GM12878 (cell line): ENCODE measurements around the gene LIMK1. TPM values are rescaled to one million over a fixed set of nuclear protein-coding genes. Genes with fewer than 3 reads are reported as not detected.

Experiments
- ATAC-seq: fragments of 200-7000 bp; cut with Tn5 transposase; 3 replicates; pipeline ENCODE4 v1.9.1; 2020; ENCODE audit warnings: mild to moderate bottlenecking, moderate library complexity
- BruUV-seq: library from RNA; stranded (reverse); fragments of 400-500 nt; replicated peaks from 2 replicates; lab custom pipeline; 2021; lab: Mats Ljungman, UMichigan
- CTCF ChIA-PET: fragments of 300-600 bp; sonication (Branson Sonifier 250); formaldehyde crosslinking; extraction: SDS; loops from one replicate; lab custom pipeline; 2021; ENCODE audit warnings: inconsistent platforms; lab: Yijun Ruan, JAX
- POLR2A ChIA-PET: fragments of 350-600 bp; formaldehyde crosslinking; extraction: SDS; loops from one replicate; lab custom pipeline; 2021; ENCODE audit warnings: inconsistent platforms; lab: Charles Lee
- RAD21 ChIA-PET: fragments of 300-600 bp; sonication (Branson Sonifier 250); formaldehyde crosslinking; loops from one replicate; lab custom pipeline; 2023; ENCODE audit warnings: antibody characterized with exemption; ENCODE audit not compliant: unreplicated experiment; lab: Charles Lee
- SMC1A ChIA-PET: fragments of 300-600 bp; sonication (Branson Sonifier 250); formaldehyde crosslinking; loops from one replicate; lab custom pipeline; 2023; ENCODE audit not compliant: unreplicated experiment, uncharacterized antibody; lab: Charles Lee
- DNase-seq: peaks from one replicate; pipeline ENCODE4 v3.0.0-alpha.2; 2011; ENCODE audit warnings: low read depth, low spot score
- FAIRE-seq: peaks from 3 replicates; lab custom pipeline; 2011; peaks lifted over from hg19 to GRCh38; lab: Jason Lieb, UNC
- H2AFZ ChIP-seq: 2 replicates; pipeline ENCODE4 v1.6.0; 2011; ENCODE audit warnings: low read depth, low read length, control low read depth; ENCODE audit not compliant: control insufficient read depth
- H3K27ac ChIP-seq: 2 replicates; pipeline ENCODE4 v1.5.1; 2011; ENCODE audit warnings: control low read depth; ENCODE audit not compliant: control insufficient read depth, insufficient read depth
- H3K27me3 ChIP-seq, 2 experiments: replicated peaks in 1 of 2; 2 replicates each; pipeline versions ENCODE4 v1.6.0 to v1.6.1; 2011; ENCODE audit warnings: low read length in 1 of 2; ENCODE audit not compliant: control insufficient read depth in 2 of 2, insufficient read depth in 2 of 2
- H3K36me3 ChIP-seq, 2 experiments: 2 replicates each; pipeline ENCODE4 v1.5.1; 2011; ENCODE audit warnings: low read length in 1 of 2; ENCODE audit not compliant: control insufficient read depth in 2 of 2, insufficient read depth in 2 of 2
- H3K4me1 ChIP-seq: 2 replicates; pipeline ENCODE4 v1.6.1; 2011; ENCODE audit warnings: mild to moderate bottlenecking, low read length, moderate library complexity, mixed read lengths; ENCODE audit not compliant: control insufficient read depth, insufficient read depth
- H3K4me2 ChIP-seq: 2 replicates; pipeline ENCODE4 v1.6.0; 2011; ENCODE audit warnings: control low read depth; ENCODE audit not compliant: control insufficient read depth, insufficient read depth
- H3K4me3 ChIP-seq: fragments of 200-600 bp; sonication (generic); 2 replicates; pipeline ENCODE4 v1.5.1; 2016
- H3K79me2 ChIP-seq: 2 replicates; pipeline ENCODE4 v1.6.0; 2011; ENCODE audit warnings: low read length; ENCODE audit not compliant: control insufficient read depth, insufficient read depth
- H3K9ac ChIP-seq: 2 replicates; pipeline ENCODE4 v1.8.0; 2011; ENCODE audit warnings: low read length, control low read depth, mixed read lengths; ENCODE audit not compliant: control insufficient read depth, insufficient read depth
- H3K9me3 ChIP-seq: replicated peaks from 3 replicates; pipeline ENCODE4 v1.5.1; 2011; ENCODE audit warnings: mild to moderate bottlenecking, low read length; ENCODE audit not compliant: control insufficient read depth, insufficient read depth
- H4K20me1 ChIP-seq: 2 replicates; pipeline ENCODE4 v1.6.0; 2011; ENCODE audit not compliant: control insufficient read depth, insufficient read depth
- BACH1 ChIP-seq: fragments of 450-650 bp; IDR thresholded peaks from 2 replicates; pipeline ENCODE4 v1.6.1; 2017; ENCODE audit warnings: mild to moderate bottlenecking, borderline replicate concordance
- CEBPZ ChIP-seq: fragments of 150-350 bp; IDR thresholded peaks from 2 replicates; pipeline ENCODE4 v1.6.1; 2016; ENCODE audit warnings: low read depth, low read length
- HDGF ChIP-seq: fragments of 450-650 bp; IDR thresholded peaks from 2 replicates; pipeline ENCODE4 v1.6.1; 2016; ENCODE audit warnings: antibody characterized with exemption
- JUND ChIP-seq: IDR thresholded peaks from 2 replicates; pipeline ENCODE4 v1.6.1; 2012; ENCODE audit warnings: low read depth, mild to moderate bottlenecking, low read length, improper control_type of control experiment, moderate library complexity
- PAX5 ChIP-seq: IDR thresholded peaks from 2 replicates; pipeline ENCODE4 v1.6.1; 2011; ENCODE audit warnings: low read depth, low read length, borderline replicate concordance
- PBX3 ChIP-seq: IDR thresholded peaks from 2 replicates; pipeline ENCODE4 v1.6.1; 2011; ENCODE audit warnings: mild to moderate bottlenecking, low read depth, low read length, moderate library complexity; ENCODE audit not compliant: insufficient replicate concordance
- SREBF2 ChIP-seq: IDR thresholded peaks from 2 replicates; pipeline ENCODE4 v1.6.1; 2012; ENCODE audit warnings: mild to moderate bottlenecking, low read length
- ZBTB33 ChIP-seq: fragments of 450-650 bp; IDR thresholded peaks from 2 replicates; pipeline ENCODE4 v1.6.1; 2017; ENCODE audit warnings: mild to moderate bottlenecking
- ZNF274 ChIP-seq: IDR thresholded peaks from one replicate; pipeline ENCODE4 v1.8.0; 2011; ENCODE audit not compliant: insufficient read length, insufficient read depth
- WGBS: methylation state at CpG from one replicate; pipeline ENCODE4 v1.1.6; 2016; ENCODE audit warnings: low lambda C conversion rate; ENCODE audit not compliant: insufficient replicate concordance, insufficient coverage; ENCODE audit errors: missing lambda C conversion rate; 5-methylcytosine and 5-hydroxymethylcytosine counted together
- in situ Hi-C: fragments of 300-500 bp; cut with MboI; formaldehyde crosslinking; loops from 9 replicates; pipeline ENCODE4 v1.14.3; 2018; ENCODE audit warnings: mixed read lengths
- intact Hi-C: fragments of 100-400 bp; cut with micrococcal nuclease; formaldehyde crosslinking; loops from one replicate; pipeline ENCODE4 v1.14.2; 2022; ENCODE audit not compliant: unreplicated experiment
- polyA plus RNA-seq, 11 experiments: library from polyadenylated mRNA; depleted of rRNA in 4 of 11; unstranded in 6 of 11; stranded (reverse) in 5 of 11; fragments of >200 nt; fragmentation: Nextera tagmentation in 4 of 11; fragmentation: Illumina TruSeq in 1 of 11; extraction: Ambion mirVana in 4 of 11; extraction: Trizol in 1 of 11; gene quantifications; 1 replicate in 1 of 11; 2 replicates in 10 of 11; pipeline versions ENCODE4 v1.2.1 to v1.2.3, GENCODE V29; 2011 to 2016; ENCODE audit warnings: inconsistent platforms in 2 of 11, missing spikeins in 2 of 11, low read depth in 1 of 11
- total RNA-seq, 4 experiments: library from RNA; depleted of rRNA in 3 of 4; stranded (reverse); fragments of >200 nt in 3 of 4; fragmentation: Illumina TruSeq in 1 of 4; extraction: Trizol in 1 of 4; gene quantifications; 2 replicates each; pipeline versions ENCODE4 v1.2.1 to v1.2.3, GENCODE V29; 2013 to 2021
- TF ChIP-seq, protein P1 (sequence below): fragments of 450-650 bp; IDR thresholded peaks from 2 replicates; pipeline ENCODE4 v1.6.1; 2016; ENCODE audit warnings: mild to moderate bottlenecking

Gene LIMK1
- total and polyA plus RNA-seq, 10 of the 15 experiments (the other 5 are each of a cell fraction or from before 2014, with no cell fraction given): 0.71 to 59.4 (median 28.8) TPM

- H3K9ac ChIP-seq: no peak overlapping the region
- WGBS: 21% methylated on average over 16 of the region's 16 CpGs
- H3K9me3 ChIP-seq: no peaks in the 10 kb centered on the region
- ChIA-PET POLR2A (no interaction called here), CTCF (interaction anchor here (5.4 kb wide), 1 partner anchor 12 kb away, joined by 41 read pairs; no protein-coding TSS in a partner anchor), RAD21 (no interaction called here), SMC1A (no interaction called here)
- FAIRE-seq: no peak
- no peaks in the 10 kb centered on the region for H3K79me2 ChIP-seq
- no peak for DNase-seq
- in situ Hi-C loops (no loop called here), intact Hi-C loops (no loop called here)
- BruUV-seq: no TSS peak
- H3K4me1 ChIP-seq: no peaks in the 10 kb centered on the region
- H3K4me2 ChIP-seq: no peak overlapping the region
- H2AFZ ChIP-seq: no peak overlapping the region
- no peaks in the 10 kb centered on the region for H3K36me3 ChIP-seq
- no peaks in the 10 kb centered on the region for H4K20me1 ChIP-seq
- H3K4me3 ChIP-seq: no peak overlapping the region
- no peak overlapping the region for H3K27ac ChIP-seq
- TF ChIP-seq PBX3 (no peak), JUND (no peak), SREBF2 (no peak), PAX5 (no peak), CEBPZ (no peak), HDGF (no peak), ZNF274 (no peak), ZBTB33 (no peak), BACH1 (no peak)
- TF ChIP-seq, protein P1, sequence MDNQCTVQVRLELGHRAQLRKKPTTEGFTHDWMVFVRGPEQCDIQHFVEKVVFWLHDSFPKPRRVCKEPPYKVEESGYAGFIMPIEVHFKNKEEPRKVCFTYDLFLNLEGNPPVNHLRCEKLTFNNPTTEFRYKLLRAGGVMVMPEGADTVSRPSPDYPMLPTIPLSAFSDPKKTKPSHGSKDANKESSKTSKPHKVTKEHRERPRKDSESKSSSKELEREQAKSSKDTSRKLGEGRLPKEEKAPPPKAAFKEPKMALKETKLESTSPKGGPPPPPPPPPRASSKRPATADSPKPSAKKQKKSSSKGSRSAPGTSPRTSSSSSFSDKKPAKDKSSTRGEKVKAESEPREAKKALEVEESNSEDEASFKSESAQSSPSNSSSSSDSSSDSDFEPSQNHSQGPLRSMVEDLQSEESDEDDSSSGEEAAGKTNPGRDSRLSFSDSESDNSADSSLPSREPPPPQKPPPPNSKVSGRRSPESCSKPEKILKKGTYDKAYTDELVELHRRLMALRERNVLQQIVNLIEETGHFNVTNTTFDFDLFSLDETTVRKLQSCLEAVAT: no peak
- peaks cover 0 to 3% of the 10 kb centered on the region in 2 experiments; a peak in 2 of 4 replicates for H3K27me3 ChIP-seq
- no peak for ATAC-seq
These were observed 45.2 kb upstream of the LIMK1 start for GRCh38 chr7:74038194-74038961.
